ENCODE data around the gene OR10T2. TPM values are rescaled to one million over a fixed set of nuclear protein-coding genes. Genes with fewer than 3 reads are reported as not detected.
"Not testable (repeated sequence)": the region's sequence is repeated elsewhere in the genome, so short reads cannot be mapped to it uniquely, and the experiment has no call there.

The OR10T2 gene, protein sequence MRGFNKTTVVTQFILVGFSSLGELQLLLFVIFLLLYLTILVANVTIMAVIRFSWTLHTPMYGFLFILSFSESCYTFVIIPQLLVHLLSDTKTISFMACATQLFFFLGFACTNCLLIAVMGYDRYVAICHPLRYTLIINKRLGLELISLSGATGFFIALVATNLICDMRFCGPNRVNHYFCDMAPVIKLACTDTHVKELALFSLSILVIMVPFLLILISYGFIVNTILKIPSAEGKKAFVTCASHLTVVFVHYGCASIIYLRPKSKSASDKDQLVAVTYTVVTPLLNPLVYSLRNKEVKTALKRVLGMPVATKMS
- not detected for total RNA-seq

DNA sequence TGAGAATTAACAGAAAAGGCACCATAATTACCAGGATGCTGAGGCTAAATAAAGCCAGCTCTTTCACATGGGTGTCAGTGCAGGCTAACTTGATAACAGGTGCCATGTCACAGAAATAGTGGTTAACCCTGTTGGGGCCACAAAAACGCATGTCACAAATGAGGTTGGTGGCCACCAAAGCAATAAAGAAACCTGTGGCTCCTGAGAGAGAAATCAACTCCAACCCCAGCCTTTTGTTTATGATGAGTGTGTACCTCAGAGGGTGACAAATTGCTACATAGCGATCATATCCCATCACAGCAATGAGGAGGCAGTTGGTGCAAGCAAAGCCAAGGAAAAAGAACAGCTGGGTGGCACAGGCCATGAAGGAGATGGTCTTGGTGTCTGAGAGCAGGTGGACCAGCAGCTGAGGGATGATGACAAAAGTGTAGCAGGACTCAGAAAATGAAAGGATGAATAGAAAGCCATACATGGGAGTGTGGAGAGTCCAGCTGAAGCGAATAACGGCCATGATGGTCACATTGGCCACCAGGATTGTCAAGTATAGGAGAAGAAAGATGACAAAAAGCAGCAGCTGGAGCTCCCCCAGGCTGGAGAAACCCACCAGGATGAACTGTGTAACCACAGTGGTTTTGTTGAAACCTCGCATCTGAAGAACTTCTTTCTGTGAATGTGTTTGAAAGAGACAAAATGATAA is at the start of gene OR10T2:
OR10T2 (minus strand) TSS at position 649 of the 697 bp plus-strand sequence; CDS start at position 649, 0 bp downstream.
- no peak for TF ChIP-seq POLR2A (IDR thresholded peaks at IDR 0.05)
- TF ChIP-seq, protein P1, sequence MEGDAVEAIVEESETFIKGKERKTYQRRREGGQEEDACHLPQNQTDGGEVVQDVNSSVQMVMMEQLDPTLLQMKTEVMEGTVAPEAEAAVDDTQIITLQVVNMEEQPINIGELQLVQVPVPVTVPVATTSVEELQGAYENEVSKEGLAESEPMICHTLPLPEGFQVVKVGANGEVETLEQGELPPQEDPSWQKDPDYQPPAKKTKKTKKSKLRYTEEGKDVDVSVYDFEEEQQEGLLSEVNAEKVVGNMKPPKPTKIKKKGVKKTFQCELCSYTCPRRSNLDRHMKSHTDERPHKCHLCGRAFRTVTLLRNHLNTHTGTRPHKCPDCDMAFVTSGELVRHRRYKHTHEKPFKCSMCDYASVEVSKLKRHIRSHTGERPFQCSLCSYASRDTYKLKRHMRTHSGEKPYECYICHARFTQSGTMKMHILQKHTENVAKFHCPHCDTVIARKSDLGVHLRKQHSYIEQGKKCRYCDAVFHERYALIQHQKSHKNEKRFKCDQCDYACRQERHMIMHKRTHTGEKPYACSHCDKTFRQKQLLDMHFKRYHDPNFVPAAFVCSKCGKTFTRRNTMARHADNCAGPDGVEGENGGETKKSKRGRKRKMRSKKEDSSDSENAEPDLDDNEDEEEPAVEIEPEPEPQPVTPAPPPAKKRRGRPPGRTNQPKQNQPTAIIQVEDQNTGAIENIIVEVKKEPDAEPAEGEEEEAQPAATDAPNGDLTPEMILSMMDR (IDR thresholded peaks at IDR 0.05): no peak
- no peak within 1 kb of the TSS for H3K4me3 ChIP-seq
- no peaks in the 10 kb centered on the region for H3K27me3 ChIP-seq
- no peak within 1 kb of the TSS for H3K27ac ChIP-seq
- DNase-seq: no peak
- intact Hi-C loops (cut with DNase I): no loop called here
- no peaks in the 10 kb centered on the region for H3K9me3 ChIP-seq
- no peaks in the 10 kb centered on the region for H3K36me3 ChIP-seq
- no peaks in the 10 kb centered on the region for H3K4me1 ChIP-seq
- WGBS, 2 donors: 68 to 75% methylated on average over 5 of the region's 5 CpGs

DNA sequence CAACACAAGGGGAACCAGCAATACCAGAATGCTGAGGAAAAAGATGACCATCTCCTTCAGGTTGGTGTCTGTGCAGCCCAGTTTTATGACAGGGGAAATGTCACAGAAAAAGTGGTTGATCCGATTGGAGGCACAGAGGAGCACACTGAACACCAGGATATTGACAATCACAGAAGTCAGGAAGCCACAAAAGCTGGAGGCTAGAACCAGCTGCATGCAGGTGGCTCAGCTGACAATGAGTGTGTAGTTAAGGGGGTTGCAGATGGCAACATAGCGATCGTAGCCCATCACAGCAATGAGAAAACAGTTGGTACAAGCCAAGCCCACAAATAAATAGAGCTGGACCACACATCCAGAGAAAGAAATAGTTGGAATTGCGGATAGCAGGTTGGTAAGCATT is 46.1 kb upstream of the OR10T2 start:
- Histone ChIP-seq H3K4me3 (no peak overlapping the region), H3K9me3 (no peaks in the 10 kb centered on the region), H3K27ac (no peak overlapping the region), H3K27me3 (no peaks in the 10 kb centered on the region), H3K36me3 (no peaks in the 10 kb centered on the region), H3K4me1 (no peaks in the 10 kb centered on the region)
- TF ChIP-seq, protein P1 (IDR thresholded peaks at IDR 0.05): no peak
- TF ChIP-seq POLR2A (IDR thresholded peaks at IDR 0.05): no peak
- 61 to 72% methylated on average over 4 of the region's 4 CpGs for WGBS, 2 donors
- intact Hi-C loops (cut with DNase I): no loop called here
- no peak for DNase-seq

DNA sequence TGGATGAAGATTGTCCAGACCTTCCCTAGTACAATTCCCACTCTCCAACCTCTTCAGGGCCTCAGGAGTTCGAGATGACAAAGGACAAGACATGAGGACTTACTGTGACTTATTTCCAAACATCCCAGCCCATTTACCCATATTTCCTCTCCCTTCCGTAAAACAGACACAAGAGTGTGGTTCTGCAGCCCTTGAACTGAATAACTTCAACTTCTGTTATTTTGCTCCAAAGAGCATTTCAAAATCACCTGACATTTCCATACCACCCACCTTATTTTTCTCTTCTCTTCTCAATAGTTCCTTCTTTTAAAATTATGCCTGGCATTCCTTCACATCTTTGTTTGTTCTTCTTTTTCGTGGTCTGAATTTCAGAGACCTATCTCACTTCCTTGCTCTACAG is 35.5 kb upstream of the OR10T2 start:
- 24 to 38% methylated on average over 3 of the region's 3 CpGs for WGBS, 2 donors
- TF ChIP-seq POLR2A (IDR thresholded peaks at IDR 0.05): no peak
- TF ChIP-seq, protein P1 (IDR thresholded peaks at IDR 0.05): no peak
- no peaks in the 10 kb centered on the region for H3K36me3 ChIP-seq

DNA sequence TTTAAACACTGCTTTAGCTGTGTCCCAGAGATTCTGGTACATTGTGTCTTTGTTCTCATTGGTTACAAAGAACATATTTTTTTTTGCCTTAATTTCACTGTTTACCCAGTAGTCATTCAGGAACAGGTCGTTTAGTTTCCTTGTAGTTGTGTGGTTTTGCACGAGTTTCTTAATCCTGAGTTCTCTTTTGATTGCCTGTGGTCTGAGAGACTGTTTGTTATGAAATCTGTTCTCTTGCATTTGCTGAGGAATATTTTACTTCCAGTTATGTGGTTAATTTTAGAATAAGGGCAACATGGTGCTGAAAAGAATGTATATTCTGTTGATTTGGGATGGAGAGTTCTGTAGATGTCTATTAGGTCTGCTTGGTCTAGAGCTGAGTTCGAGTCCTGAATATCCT is 30.9 kb upstream of the OR10T2 start:
- intact Hi-C loops (cut with DNase I); H3K4me1 ChIP-seq; H3K27me3 ChIP-seq; H3K36me3 ChIP-seq; H3K4me3 ChIP-seq; H3K27ac ChIP-seq; DNase-seq: not testable (repeated sequence)
- H3K9me3 ChIP-seq: peaks cover 0 to 12% (median 4%) of the 10 kb centered on the region in 3 donors
- 30 to 37% methylated on average over 3 of the region's 3 CpGs for WGBS, 2 donors

More for the DNA sequence above, 35.5 kb upstream of the OR10T2 start:
- intact Hi-C loops (cut with DNase I): no loop called here
- Histone ChIP-seq H3K4me1 (no peaks in the 10 kb centered on the region), H3K9me3 (peaks cover 0 to 12% (median 4%) of the 10 kb centered on the region in 3 donors), H3K4me3 (no peak overlapping the region), H3K27ac (no peak overlapping the region), H3K27me3 (no peaks in the 10 kb centered on the region)
- no peak for DNase-seq

DNA sequence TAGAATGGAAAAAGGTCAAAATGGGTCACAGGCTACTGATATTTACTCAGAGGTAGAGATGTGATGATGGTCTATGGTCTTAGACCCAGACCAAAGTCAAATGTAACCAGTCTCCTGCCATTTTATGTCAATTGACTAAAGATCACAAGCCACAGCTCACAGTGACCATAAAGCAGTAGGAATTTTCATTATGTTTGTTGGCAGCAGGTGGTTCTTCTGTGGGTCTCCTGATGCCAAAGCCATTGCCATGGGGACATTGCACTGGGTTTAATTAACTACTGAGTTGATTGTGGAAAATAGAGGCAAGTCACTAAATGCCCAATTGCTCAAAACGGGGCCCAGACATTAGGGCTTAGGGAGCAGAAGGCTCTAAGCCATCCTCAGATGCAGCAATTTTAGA is 26.9 kb upstream of the OR10T2 start, which contains the start of gene OR10K2:
OR10K2 (minus strand) TSS at position 101 of the 400 bp plus-strand sequence. CDS start 5,371 bp downstream, outside the sequence.
- H3K27me3 ChIP-seq: no peaks in the 10 kb centered on the region
- TF ChIP-seq, protein P1 (IDR thresholded peaks at IDR 0.05): no peak
- no peak for TF ChIP-seq POLR2A (IDR thresholded peaks at IDR 0.05)
- no peaks in the 10 kb centered on the region for H3K4me1 ChIP-seq
- intact Hi-C loops (cut with DNase I): no loop called here
- no peaks in the 10 kb centered on the region for H3K36me3 ChIP-seq
- H3K4me3 ChIP-seq: no peak within 1 kb of the TSS
- no peak within 1 kb of the TSS for H3K27ac ChIP-seq
- H3K9me3 ChIP-seq: no peaks in the 10 kb centered on the region
- no peak for DNase-seq
- 50 to 73% methylated on average over 1 of the region's 1 CpG for WGBS, 2 donors

Data from esophagus squamous epithelium (tissue), 5 donors.